ENCODE results near the gene NFKBIB.
A peak's percentile ranks its signal among the peaks of the same experiment; 100 is the strongest.
"Not testable (repeated sequence)": the region's sequence is repeated elsewhere in the genome, so short reads cannot be mapped to it uniquely, and the experiment has no call there.

The NFKBIB gene

GRCh38 chr19:38929929-38930775 lies 30.4 kb downstream of the NFKBIB start, which contains the start of gene SARS2:
Gene SARS2 (minus strand): TSS chr19:38930763. CDS start chr19:38930736, 27 bp downstream.
- peak; percentile 88 to 89 for DNase-seq

- DNase-seq = peak; percentile 97 to 98
Observed at GRCh38 chr19:38930776-38931520, 31.2 kb downstream of the NFKBIB start, which contains the start of gene MRPS12. Gene MRPS12 (plus strand): TSS chr19:38930944. CDS start chr19:38931295, 351 bp downstream.

GRCh38 chr19:38931521-38931793 lies 31.7 kb downstream of the NFKBIB start:
- no peak for DNase-seq

GRCh38 chr19:38932425-38933179 lies 32.8 kb downstream of the NFKBIB start:
- DNase-seq = peak; percentile 32 to 65

GRCh38 chr19:38933544-38933943 lies 33.8 kb downstream of the NFKBIB start:
- DNase-seq = no peak

- DNase-seq = no peak
Observed at GRCh38 chr19:38939957-38940356, 40.2 kb downstream of the NFKBIB start.

GRCh38 chr19:38941466-38941865 lies 41.7 kb downstream of the NFKBIB start:
- not testable (repeated sequence) for DNase-seq

- no peak for DNase-seq
Observed at GRCh38 chr19:38941979-38942378, 42.2 kb downstream of the NFKBIB start.

- DNase-seq = no peak
Observed at GRCh38 chr19:38942471-38943181, 42.9 kb downstream of the NFKBIB start.

- DNase-seq = no peak
Observed at GRCh38 chr19:38944981-38945506, 45.3 kb downstream of the NFKBIB start.

GRCh38 chr19:38945562-38946228 lies 45.9 kb downstream of the NFKBIB start:
- DNase-seq = no peak

- no peak for DNase-seq
Observed at GRCh38 chr19:38946229-38947010, 46.7 kb downstream of the NFKBIB start.

- no peak for DNase-seq
Observed at GRCh38 chr19:38949580-38950367, 50.0 kb downstream of the NFKBIB start.

GRCh38 chr19:38951187-38951586 lies 51.4 kb downstream of the NFKBIB start:
- no peak for DNase-seq

GRCh38 chr19:38952395-38953165 lies 52.8 kb downstream of the NFKBIB start:
- peak; percentile 43 to 47 for DNase-seq

- DNase-seq = no peak
Observed at GRCh38 chr19:38953677-38954076, 53.9 kb downstream of the NFKBIB start.

GRCh38 chr19:38956264-38956663 lies 56.5 kb downstream of the NFKBIB start:
- no peak for DNase-seq

GRCh38 chr19:38958301-38958700 lies 58.5 kb downstream of the NFKBIB start:
- no peak for DNase-seq

All from AML-193 (cell line).